Measurements from ENCODE around the gene GAK.

- TF ChIP-seq, protein P1, sequence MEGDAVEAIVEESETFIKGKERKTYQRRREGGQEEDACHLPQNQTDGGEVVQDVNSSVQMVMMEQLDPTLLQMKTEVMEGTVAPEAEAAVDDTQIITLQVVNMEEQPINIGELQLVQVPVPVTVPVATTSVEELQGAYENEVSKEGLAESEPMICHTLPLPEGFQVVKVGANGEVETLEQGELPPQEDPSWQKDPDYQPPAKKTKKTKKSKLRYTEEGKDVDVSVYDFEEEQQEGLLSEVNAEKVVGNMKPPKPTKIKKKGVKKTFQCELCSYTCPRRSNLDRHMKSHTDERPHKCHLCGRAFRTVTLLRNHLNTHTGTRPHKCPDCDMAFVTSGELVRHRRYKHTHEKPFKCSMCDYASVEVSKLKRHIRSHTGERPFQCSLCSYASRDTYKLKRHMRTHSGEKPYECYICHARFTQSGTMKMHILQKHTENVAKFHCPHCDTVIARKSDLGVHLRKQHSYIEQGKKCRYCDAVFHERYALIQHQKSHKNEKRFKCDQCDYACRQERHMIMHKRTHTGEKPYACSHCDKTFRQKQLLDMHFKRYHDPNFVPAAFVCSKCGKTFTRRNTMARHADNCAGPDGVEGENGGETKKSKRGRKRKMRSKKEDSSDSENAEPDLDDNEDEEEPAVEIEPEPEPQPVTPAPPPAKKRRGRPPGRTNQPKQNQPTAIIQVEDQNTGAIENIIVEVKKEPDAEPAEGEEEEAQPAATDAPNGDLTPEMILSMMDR (IDR thresholded peaks at IDR 0.05 in 8 of 11, conservative IDR thresholded peaks at IDR 0.05 in 3 of 11) = no peak
- no peak for TF ChIP-seq POLR2A (IDR thresholded peaks at IDR 0.05)
- TF ChIP-seq POLR2AphosphoS5 (IDR thresholded peaks at IDR 0.05) = peak in 1 of 3 donors; percentile 40
Observed at GRCh38 chr4:963276-964225, 31.4 kb upstream of the GAK start.

Measured in spleen (tissue), 7 donors.